Activated CD8-positive, alpha-beta memory T cell treated with anti-CD3 and anti-CD28 coated beads, Interleukin-2, amount 50 U/mL, for 1 hour (primary cell): ENCODE results near the gene GRK5.

Experiments used
- DNase-seq: peaks from one replicate; pipeline ENCODE4 v3.0.0-alpha.2; 2020; ENCODE audit errors: extremely low read depth

Gene GRK5

DNA sequence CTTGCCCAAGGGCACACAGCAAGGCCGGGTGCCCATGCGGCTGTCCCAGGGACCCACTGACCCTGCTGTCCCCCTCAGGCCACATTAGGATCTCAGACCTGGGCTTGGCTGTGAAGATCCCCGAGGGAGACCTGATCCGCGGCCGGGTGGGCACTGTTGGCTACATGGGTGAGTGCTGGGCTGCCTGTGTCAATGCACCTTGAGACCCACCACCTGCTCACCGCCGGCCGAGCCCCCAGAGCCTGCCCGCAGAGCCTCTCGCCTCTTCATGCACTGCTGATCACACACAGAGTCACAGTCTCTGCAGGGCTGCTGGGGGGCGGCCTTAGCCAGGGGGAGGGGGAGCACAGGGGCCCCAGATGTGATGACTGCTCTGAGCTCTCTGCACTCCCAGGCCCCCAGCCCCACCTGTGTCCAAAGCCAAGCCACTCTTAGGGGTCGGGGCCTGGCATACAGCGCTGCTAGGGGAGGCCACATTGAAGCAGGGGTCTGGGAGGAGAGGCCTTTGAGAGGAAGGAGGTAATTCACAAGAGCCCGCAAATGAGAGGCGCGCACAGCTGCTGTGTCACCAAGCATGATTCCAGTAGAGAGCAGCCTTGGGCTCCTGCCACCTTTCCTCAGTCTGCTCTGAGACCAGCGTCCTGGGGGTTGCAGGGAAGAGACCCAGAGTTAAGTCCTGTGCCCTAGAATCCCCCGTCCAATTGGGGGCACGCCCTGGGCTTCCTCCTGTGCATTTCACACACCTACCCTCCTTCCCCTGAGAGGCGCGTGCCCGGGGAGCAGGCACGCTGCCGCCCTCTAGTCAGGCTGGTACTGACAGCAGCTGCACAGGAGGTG is 234.8 kb downstream of the GRK5 start:
- no peak for DNase-seq

- no peak for DNase-seq
These were observed 235.3 kb downstream of the GRK5 start for GRCh38 chr10:119442758-119443060.

DNA sequence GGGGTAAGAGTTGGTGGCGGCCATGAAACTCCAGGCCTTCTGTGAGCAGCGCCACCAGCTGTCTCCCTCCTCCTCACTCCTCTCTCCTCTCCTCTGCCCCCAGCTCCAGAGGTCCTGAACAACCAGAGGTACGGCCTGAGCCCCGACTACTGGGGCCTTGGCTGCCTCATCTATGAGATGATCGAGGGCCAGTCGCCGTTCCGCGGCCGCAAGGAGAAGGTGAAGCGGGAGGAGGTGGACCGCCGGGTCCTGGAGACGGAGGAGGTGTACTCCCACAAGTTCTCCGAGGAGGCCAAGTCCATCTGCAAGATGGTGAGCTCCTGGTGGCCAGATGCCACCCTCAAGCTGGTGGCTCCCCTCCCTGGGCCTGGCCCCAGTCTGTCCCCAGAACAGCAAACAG is 236.1 kb downstream of the GRK5 start:
- DNase-seq = no peak

GRCh38 chr10:119443970-119444660 is 236.7 kb downstream of the GRK5 start:
- no peak for DNase-seq

DNA sequence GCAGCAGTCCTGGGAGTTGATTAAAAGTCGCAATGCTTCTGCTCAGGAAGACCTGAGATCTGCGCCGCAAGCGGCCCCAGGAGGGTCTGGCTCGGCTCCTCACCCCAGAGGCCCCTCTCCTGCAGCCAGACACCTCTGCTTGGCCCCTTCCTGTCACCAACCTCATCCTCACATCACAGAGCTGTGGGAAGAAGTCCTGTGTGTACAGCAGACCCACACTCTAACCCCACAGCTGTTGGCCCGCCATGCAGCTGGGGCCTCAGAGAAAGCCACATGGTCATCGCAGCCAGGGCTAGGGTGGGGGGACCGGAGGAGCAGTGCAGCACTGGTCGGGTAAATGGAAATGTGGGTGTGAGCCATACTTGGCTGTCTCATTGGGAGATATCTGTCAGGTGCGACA is 237.5 kb downstream of the GRK5 start:
- no peak for DNase-seq

- DNase-seq = peak; percentile 61
These were observed 238.1 kb downstream of the GRK5 start for GRCh38 chr10:119445311-119445934.

- no peak for DNase-seq
These were observed 238.6 kb downstream of the GRK5 start for GRCh38 chr10:119445935-119446317.

- DNase-seq = no peak
These were observed 239.3 kb downstream of the GRK5 start for GRCh38 chr10:119446441-119447277.

DNA sequence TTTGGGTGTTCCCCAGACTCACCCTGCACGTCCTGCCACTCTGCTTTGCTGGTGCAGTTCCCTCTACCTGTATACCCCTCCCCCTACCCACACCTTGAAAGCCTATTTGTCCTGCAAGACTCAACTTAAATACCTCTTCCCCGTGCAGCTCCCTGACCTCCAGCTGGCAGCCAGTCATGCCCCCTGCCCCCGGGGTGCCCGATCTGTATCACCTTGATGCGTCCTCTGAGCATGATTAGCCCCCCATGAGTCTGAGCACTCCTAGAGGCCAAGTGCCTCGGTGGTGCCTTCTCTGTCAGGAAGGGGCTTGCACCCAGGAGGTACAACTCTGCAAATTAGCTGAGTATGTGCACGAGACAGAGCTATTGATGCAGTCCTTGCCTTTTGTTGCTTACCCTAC is 240.1 kb downstream of the GRK5 start:
- no peak for DNase-seq

DNA sequence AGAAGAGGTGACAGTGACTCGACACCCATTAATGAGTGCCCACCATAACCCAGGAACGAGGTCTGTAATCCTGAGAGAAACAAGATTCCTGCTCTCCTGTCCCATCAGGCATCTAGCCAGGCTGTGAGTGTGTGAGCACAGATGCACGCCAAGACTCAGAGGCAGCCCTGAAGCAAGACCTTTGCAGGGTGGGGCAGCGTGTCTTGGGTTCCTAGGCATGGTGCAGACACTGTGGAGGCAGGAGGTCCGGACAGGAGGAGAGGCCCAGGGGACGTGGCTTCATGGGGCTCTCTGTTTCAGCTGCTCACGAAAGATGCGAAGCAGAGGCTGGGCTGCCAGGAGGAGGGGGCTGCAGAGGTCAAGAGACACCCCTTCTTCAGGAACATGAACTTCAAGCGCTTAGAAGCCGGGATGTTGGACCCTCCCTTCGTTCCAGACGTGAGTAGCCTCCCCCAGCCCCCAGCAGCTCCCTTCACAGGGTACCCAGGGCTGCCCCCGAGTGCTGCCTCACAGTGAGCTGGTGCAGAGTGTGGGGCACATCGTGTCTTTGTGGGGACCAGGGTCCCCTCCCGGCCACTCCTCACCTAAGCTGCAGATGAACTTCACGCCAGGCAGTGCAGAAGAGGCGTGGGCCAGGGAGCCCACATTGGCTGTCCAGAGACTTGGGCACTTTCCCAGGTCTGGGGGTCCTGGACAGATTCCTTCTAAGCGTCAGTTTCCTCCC is 240.6 kb downstream of the GRK5 start:
- DNase-seq = no peak

DNA sequence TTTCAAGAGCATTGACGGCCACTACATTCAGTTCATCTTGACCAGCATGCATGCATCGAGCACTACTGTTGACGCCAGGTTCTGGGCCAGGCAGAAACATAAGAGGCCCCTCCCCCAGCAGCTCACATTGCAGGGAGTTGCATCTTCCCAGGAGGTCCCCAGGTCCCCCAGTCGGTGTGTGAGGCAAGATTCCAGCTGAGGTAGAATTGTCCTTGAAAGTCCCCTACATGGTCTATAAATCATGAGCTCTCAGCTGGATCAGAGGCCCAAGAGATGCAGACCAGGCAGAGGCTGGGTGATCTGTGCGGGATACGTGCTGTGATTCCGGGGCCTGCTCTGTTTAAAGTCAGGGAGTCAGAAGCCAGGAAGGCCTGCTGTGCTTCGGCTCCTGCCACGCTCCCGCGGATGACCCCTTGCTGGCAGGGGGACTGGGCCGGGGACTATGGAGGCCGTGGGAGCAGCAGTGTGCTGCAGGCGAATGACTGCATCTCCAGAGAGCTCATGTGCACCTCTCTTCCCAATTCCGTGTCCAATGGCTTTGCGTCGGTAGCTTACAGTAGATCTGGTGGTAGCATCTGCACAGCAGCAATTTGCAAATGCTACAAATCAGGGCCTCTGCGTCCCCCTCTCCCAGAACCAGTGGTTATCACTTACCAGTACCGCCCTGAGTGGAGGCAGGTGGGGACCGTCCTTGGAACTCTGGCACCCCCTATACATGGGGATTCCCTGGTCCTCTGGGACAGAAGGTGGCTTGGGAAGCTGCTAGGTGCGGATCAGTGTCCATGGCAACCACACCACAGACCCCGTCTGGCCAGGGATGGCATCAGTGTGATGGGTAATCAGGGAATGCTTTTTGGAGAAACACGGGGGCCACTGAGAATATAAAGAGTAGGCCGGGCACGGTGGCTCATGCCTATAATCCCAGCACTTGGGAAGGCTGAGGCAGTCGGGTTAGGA is 241.5 kb downstream of the GRK5 start:
- no peak for DNase-seq

- DNase-seq = no peak
These were observed 242.5 kb downstream of the GRK5 start for GRCh38 chr10:119449760-119450461.

GRCh38 chr10:119450606-119451299 is 243.4 kb downstream of the GRK5 start:
- no peak for DNase-seq

- no peak for DNase-seq
These were observed 244.0 kb downstream of the GRK5 start for GRCh38 chr10:119451300-119451896.

GRCh38 chr10:119452396-119452795 is 245.0 kb downstream of the GRK5 start:
- no peak for DNase-seq

DNA sequence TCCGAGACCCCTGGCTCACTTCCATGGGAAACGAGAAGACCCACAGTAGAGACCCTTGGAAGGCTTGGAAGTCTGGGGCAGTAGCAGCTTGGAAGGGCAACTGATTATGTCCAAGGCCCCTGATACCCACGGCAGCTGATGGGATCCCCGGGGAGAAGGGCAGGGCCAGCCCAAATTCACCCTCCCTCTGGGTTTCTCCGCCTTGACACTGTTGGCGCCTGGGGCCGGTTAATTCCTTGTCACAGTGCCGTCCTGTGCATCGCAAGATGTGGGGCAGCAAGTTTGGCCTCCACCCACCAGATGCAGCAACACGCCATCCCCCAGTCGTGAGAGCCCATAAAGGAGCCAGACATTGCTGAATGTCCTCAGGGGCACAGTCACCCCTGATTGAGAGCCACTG is 245.9 kb downstream of the GRK5 start:
- no peak for DNase-seq

DNA sequence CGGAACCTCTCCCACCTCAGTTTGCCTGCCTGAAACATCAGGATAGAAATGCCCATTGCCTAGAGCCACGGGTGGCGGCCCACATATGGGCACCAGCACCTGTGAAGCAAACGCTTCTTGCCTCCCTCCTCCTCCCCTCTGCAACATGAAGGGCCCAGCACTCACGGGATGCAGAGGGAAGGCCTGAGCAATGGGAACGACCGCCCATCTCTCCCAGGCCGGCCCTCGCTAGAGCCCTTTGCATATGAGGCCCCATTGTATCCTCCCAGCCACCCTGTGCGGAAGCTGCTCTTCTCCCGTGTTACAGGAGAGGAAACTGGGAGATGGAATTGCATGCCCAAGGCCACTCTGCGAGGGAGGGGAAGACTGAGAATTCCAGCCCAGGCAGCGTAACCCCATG is 246.9 kb downstream of the GRK5 start:
- no peak for DNase-seq

DNA sequence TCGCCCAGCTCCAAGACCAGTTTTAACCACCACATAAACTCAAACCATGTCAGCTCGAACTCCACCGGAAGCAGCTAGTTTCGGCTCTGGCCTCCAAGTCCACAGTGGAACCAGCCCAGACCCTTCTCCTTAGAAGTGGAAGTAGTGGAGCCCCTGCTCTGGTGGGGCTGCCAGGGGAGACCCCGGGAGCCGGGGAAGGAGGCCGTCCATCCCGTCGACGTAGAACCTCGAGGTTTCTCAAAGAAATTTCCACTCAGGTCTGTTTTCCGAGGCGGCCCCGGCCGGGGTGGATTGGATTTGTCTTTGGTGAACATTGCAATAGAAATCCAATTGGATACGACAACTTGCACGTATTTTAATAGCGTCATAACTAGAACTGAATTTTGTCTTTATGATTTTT is 247.6 kb downstream of the GRK5 start:
- DNase-seq = no peak
